IgD-negative memory B cell (primary cell): ENCODE measurements around the gene GNAT2. TPM values are rescaled to one million over a fixed set of nuclear protein-coding genes. Genes with fewer than 3 reads are reported as not detected.
"Not testable (repeated sequence)": the region's sequence is repeated elsewhere in the genome, so short reads cannot be mapped to it uniquely, and the experiment has no call there.

Experiments
- H3K27ac Mint-ChIP-seq, 3 donors: one replicate each; pipeline ENCODE4 v1.8.0; 2020 to 2022; ENCODE audit warnings: mild to moderate bottlenecking in 3 of 3, mixed read lengths in 3 of 3, moderate library complexity in 1 of 3
- H3K27me3 Mint-ChIP-seq: one replicate; pipeline ENCODE4 v1.8.0; 2021; ENCODE audit warnings: mixed read lengths
- H3K36me3 Mint-ChIP-seq: one replicate; pipeline ENCODE4 v1.8.0; 2020; ENCODE audit warnings: mild to moderate bottlenecking, mixed read lengths
- H3K4me1 Mint-ChIP-seq, 3 donors: one replicate each; pipeline ENCODE4 v1.8.0; 2020 to 2022; ENCODE audit warnings: mixed read lengths in 3 of 3, mild to moderate bottlenecking in 1 of 3
- H3K4me3 Mint-ChIP-seq, 4 donors: one replicate each; pipeline ENCODE4 v1.8.0; 2020 to 2022; ENCODE audit warnings: mild to moderate bottlenecking in 4 of 4, mixed read lengths in 4 of 4, moderate library complexity in 3 of 4
- H3K9me3 Mint-ChIP-seq, 3 donors: one replicate each; pipeline ENCODE4 v1.8.0; 2020 to 2021; ENCODE audit warnings: mixed read lengths in 3 of 3, mild to moderate bottlenecking in 1 of 3
- polyA plus RNA-seq: library from polyadenylated mRNA; unstranded; fragments of 300-500 nt; fragmentation: Illumina TruSeq; gene quantifications from one replicate; pipeline ENCODE4 v1.2.3, GENCODE V29; 2021

The GNAT2 gene
- not detected for polyA plus RNA-seq

DNA sequence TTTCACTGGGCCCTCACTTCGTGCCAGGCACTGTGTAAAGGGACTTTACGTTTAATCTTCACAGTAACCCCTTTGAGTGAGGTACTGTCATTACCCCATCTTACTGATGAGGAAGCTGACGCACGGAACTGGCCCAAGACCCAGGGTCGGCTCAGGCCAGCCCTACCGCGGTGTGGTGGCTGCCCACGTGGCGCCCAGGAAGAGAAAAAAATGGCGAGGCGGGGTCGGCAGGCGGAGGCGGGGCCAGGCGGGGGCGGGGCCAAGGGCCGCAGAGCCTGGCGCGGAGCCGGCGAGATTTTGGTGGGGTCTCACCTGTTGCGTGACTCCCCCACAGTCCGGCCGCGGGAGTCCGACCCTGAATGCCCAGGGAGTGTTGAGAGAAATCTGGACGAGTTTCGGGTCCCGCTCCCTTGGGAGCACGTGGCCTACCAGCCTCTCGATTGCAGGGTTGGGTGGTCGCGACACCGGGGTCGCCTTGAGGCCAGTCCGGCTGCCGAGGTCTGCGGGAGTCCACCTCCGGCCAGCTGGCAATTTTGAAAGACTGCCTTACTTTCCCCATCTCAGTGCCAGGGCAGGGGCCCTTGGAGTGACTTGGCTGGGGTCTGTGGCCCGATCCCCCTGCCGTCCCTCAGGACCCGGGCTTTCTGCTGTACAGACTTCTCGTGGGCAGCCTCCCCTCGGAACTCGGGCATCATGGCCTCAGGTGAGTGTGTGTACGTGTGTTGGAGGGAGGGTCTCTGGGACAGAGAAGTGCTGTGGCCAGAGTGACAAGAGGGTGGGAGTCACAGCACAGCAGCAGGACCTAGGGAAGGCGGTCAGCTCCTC is at the start of gene GNAT2, which contains the start of gene AMPD2:
GNAT2 (minus strand) TSS at position 41 of the 825 bp plus-strand sequence. CDS start 6,746 bp downstream, outside the sequence.
AMPD2 (plus strand) TSS at position 262 of the 825 bp plus-strand sequence. CDS start 1,339 bp downstream, outside the sequence.
- Mint-ChIP-seq H3K27me3 (no peaks in the 10 kb centered on the region), H3K4me3 (peak within 1 kb of the TSS; percentile 91 to 99 (median 96)), H3K9me3 (no peaks in the 10 kb centered on the region)

DNA sequence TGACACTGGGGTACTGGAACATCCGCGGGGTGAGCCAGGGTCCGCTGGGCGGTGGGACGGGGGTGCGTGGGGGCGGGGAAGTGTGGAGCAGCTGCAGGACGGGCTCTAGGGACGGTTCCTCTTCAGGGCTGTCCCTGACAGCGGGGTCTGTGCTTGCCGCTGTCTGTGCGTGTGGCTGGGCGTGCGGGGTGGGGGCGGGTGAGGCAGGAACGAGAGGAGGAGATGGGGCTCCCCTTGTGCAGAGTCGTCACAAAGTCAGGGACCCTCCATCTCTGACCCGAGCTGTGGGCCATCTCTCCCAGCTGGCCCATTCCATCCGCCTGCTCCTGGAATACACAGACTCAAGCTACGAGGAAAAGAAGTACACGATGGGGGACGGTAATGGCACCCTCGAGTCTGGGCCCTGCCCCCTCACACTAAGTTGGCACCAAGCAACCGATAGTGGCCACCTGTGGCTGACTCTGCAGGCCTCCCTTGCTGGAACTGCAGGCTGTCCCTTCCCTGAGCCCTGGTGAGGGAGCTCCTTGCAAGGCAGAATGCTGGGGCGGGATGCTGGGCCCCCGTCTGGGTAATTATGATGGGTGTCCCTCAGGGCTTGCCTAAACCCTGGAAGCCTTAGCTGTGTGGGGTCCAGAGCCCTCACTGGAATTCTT is 48.8 kb upstream of the GNAT2 start:
- peaks cover 8% of the 10 kb centered on the region for H3K36me3 Mint-ChIP-seq
- no peaks in the 10 kb centered on the region for H3K9me3 Mint-ChIP-seq
- peak overlapping the region in 1 of 3 donors; percentile 75 for H3K27ac Mint-ChIP-seq
- peak overlapping the region; percentile 42 to 91 (median 82) for H3K4me3 Mint-ChIP-seq
- H3K27me3 Mint-ChIP-seq: no peaks in the 10 kb centered on the region
- peaks cover 0 to 12% (median 8%) of the 10 kb centered on the region in 3 donors for H3K4me1 Mint-ChIP-seq

More for the DNA sequence above, at the start of gene GNAT2, which contains the start of gene AMPD2:
- Mint-ChIP-seq H3K27ac (peak within 1 kb of the TSS; percentile 89 to 94 (median 93)), H3K36me3 (no peaks in the 10 kb centered on the region), H3K4me1 (peaks cover 43 to 48% (median 47%) of the 10 kb centered on the region in 3 donors)

DNA sequence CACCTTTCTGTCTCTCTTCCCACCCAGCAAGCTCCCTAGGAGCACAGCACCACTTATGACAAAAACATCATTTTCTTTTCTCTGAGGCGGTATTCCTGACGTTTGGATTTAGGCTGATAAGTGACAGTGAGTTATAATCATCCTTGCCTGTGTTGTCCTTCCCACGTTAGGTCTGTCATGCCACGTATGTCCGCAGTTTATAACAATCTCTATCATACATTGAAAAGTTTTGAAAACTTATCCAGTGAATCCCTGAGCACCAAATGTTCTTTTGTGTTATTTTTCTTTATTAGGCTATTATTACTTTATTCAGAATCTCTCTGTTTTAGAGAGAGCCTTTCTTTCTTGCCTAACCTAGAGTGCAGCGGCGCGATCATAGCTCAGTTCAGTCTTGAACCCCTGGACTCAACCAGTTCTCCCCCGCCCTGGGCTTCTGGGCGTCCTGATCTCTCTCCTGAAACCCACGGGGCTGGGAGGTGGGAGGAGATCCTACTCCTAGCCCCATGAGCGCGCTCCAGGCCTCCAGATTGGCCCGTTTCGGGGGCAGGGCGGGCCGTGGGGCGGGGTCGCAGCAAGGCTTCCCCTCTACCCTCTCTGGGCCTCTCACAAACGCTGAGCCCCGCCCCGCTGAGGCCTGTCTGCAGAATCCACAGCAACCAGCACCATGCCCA is 48.2 kb upstream of the GNAT2 start, which contains the start of gene GSTM2:
GSTM2 (plus strand) TSS at position 606 of the 671 bp plus-strand sequence; CDS start at position 665, 59 bp downstream.
- peak within 1 kb of the TSS in 1 of 3 donors; percentile 75 for H3K27ac Mint-ChIP-seq
- H3K9me3 Mint-ChIP-seq: no peaks in the 10 kb centered on the region
- H3K27me3 Mint-ChIP-seq: no peaks in the 10 kb centered on the region
- H3K36me3 Mint-ChIP-seq: peaks cover 9% of the 10 kb centered on the region
- peak within 1 kb of the TSS; percentile 42 to 91 (median 82) for H3K4me3 Mint-ChIP-seq
- H3K4me1 Mint-ChIP-seq: peaks cover 0 to 12% (median 8%) of the 10 kb centered on the region in 3 donors

DNA sequence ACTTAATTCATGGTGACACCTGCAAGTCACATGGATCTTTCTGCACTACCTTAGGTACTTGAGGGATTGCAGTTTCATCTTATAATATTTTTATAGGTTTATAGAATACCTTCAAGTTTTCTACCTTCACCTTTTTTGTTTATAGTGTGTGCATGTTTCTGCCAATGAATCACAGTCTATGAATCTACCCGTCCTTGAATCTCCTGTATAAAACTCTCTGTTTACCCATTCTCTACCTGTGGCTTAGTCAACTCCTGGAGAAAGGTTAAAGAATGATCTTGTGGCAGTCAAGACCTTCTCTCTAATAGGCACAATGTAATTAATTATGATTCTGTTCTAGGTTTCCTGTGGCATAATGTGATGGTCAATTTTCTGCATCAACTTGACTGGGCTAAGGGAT is 45.3 kb upstream of the GNAT2 start:
- no peaks in the 10 kb centered on the region for H3K9me3 Mint-ChIP-seq
- H3K4me1 Mint-ChIP-seq: peaks cover 0 to 10% (median 8%) of the 10 kb centered on the region in 3 donors
- H3K36me3 Mint-ChIP-seq: peaks cover 6% of the 10 kb centered on the region
- no peak overlapping the region for H3K27ac Mint-ChIP-seq
- no peaks in the 10 kb centered on the region for H3K27me3 Mint-ChIP-seq
- H3K4me3 Mint-ChIP-seq: no peak overlapping the region

DNA sequence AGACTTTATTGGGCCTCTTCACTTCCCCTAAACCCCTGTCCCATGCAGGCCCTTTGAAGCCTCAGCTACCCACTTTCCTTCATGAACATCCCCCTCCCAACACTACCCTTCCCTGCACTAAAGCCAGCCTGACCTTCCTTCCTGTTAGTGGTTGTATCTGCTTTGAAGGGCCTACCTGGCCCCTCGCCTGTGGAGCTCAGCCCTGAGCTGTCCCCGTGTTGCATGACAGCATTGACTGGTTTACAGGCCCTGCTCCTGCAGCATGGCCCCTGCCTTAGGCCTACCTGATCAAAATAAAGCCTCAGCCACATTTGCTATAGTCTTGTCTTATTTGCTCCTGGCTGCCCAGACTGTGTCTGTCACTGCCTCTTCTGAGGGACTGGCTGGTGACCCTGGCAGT is 42.0 kb upstream of the GNAT2 start:
- Mint-ChIP-seq H3K4me1 (peaks cover 2 to 4% (median 3%) of the 10 kb centered on the region in 3 donors), H3K9me3 (no peaks in the 10 kb centered on the region), H3K27ac (no peak overlapping the region), H3K27me3 (no peaks in the 10 kb centered on the region), H3K4me3 (no peak overlapping the region), H3K36me3 (peaks cover 2% of the 10 kb centered on the region)

DNA sequence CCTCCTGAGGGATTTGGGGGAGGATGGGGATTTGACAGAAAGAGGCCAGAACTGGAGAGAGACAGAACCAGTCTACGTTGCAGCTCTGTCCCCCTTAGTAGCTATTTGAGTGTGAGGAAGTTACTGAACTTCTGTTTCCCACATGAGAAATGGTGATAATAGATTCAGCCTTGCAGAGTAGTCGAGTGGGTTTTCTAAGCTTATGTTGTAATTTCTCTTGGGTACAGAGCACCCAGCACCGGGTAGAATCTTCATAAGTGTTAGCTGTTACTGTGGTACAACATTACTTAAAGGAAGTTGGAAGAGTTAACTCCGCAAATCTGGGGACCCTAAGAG is 41.2 kb upstream of the GNAT2 start:
- not testable (repeated sequence) for H3K36me3 Mint-ChIP-seq, H3K27me3 Mint-ChIP-seq, H3K27ac Mint-ChIP-seq, H3K4me1 Mint-ChIP-seq, H3K4me3 Mint-ChIP-seq, H3K9me3 Mint-ChIP-seq

DNA sequence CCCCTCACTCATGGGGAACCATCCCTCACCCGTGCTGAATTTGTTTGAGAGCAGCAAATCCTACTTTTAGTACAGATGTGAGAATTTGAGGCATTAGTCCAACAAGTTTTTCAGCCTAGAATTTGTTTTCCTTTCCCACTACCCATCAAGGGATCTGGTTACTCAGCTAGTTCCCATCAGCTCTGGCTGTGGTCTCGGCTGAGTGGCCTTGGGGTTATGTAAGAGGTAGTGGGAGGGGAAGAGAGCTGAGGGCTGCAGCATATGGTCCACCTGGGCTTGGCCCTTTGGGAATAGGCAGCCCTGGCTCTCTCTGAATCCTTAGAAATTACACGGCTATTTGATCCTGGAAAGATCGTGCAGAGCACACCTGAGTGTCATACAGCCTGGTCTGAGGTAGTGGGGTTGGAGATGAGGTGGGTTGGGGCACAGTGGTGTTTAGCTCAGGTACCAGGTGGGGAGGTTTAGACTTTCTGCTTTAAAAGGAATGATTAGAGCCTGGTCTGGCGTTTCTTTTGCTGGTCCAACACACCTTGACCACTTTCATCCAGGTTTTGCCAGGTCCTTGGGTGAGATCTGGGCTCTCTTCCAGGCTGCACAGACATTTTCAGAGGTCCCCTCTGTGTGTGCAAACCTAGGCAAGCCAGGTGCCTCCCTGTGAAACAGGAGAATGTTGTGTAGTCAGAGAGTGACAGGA is 40.7 kb upstream of the GNAT2 start:
- no peaks in the 10 kb centered on the region for H3K27me3 Mint-ChIP-seq
- H3K4me3 Mint-ChIP-seq: peak overlapping the region in 1 of 4 donors; percentile 58
- peaks cover 2% of the 10 kb centered on the region for H3K36me3 Mint-ChIP-seq
- H3K27ac Mint-ChIP-seq: no peak overlapping the region
- H3K9me3 Mint-ChIP-seq: no peaks in the 10 kb centered on the region
- peaks cover 7 to 13% (median 9%) of the 10 kb centered on the region in 3 donors for H3K4me1 Mint-ChIP-seq

DNA sequence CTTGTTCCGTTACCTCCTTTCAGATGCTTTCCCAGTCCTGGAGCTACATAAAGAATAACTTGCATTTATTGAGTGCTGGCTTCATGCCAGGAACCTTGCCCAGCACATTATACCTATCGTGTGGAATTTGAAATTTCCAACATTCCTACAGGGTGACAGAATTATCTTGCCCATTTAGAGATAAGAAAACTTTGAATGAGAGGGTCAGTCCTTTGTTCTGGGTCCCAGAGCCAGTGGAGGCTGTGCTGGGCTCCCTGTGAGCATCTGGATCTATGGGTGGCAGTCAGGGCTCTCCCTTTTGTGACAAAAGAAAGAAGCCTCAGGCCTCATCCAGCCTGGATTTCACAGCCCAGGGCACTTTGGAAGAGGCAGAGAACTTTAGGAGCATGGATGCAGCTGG is 39.7 kb upstream of the GNAT2 start:
- Mint-ChIP-seq H3K27me3 (peaks cover 3% of the 10 kb centered on the region), H3K9me3 (no peaks in the 10 kb centered on the region), H3K4me1 (peaks cover 7 to 18% (median 16%) of the 10 kb centered on the region in 3 donors), H3K36me3 (peaks cover 2% of the 10 kb centered on the region), H3K4me3 (peak overlapping the region in 1 of 4 donors; percentile 58), H3K27ac (no peak overlapping the region)

DNA sequence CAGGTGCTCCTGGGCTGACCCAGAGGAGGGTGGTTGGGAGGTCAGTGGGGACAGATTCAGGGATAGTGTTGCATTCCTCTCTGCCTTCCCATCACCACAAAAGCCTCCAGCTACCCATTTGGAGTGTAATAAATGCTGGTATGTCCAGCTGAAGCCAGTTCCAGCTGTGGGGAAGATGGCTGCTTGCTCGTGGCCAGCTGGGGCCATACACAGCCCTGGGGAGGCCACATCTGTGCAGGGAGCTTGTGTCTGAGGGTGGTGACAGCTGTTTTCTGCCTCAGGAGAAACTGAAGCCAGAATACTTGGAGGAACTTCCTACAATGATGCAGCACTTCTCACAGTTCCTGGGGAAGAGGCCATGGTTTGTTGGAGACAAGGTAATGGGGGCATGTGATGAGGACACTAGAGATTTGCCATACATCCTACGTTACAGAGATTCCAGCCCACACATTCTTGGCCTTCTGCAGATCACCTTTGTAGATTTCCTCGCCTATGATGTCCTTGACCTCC is 39.2 kb upstream of the GNAT2 start:
- peaks cover 5% of the 10 kb centered on the region for H3K27me3 Mint-ChIP-seq
- peak overlapping the region in 1 of 3 donors; percentile 67 for H3K27ac Mint-ChIP-seq
- H3K4me3 Mint-ChIP-seq: peak overlapping the region in 3 of 4 donors; percentile 41 to 89 (median 45)
- H3K36me3 Mint-ChIP-seq: peaks cover 2% of the 10 kb centered on the region
- no peaks in the 10 kb centered on the region for H3K9me3 Mint-ChIP-seq
- H3K4me1 Mint-ChIP-seq: peaks cover 7 to 18% (median 16%) of the 10 kb centered on the region in 3 donors

DNA sequence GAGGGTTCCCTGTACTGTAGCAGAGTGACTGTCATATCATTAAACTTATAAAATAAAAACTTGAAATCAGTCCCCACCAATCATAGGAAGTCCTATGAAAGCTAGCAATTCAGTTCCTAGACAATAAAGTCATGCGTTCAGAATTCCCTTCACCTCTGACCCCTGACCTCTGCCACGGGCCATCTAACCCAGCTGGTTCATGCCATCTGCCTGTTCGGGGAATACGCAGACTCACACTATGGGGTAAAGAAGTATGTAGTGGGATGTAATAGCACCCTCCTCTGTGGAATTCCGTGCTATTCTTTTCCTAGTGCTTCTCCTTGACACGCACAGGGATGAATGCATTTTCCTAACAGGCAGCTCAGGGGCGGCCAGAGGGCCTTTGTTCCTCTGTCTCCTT is 38.6 kb upstream of the GNAT2 start:
- Mint-ChIP-seq H3K4me1 (peaks cover 7 to 18% (median 18%) of the 10 kb centered on the region in 3 donors), H3K36me3 (peaks cover 2% of the 10 kb centered on the region), H3K27ac (no peak overlapping the region), H3K9me3 (no peaks in the 10 kb centered on the region), H3K27me3 (peaks cover 6% of the 10 kb centered on the region), H3K4me3 (peak overlapping the region in 2 of 4 donors; percentile 33 to 89)

DNA sequence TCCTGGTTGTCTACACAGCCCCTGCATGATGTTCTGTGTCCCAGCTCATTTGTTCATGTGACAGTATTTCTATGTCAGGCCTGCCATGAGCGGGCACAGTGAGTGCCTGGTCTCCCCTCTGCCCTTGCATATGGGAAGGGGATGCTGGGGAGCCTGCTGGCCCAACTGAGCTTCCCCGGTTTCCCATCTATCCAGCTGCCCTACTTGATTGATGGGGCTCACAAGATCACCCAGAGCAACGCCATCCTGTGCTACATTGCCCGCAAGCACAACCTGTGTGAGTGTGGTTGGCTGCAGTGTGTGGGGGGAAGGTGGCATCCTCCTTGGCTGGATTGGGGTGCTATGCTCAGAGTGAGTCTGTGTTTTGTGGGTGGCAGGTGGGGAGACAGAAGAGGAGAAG is 38.0 kb upstream of the GNAT2 start:
- peaks cover 7 to 18% (median 18%) of the 10 kb centered on the region in 3 donors for H3K4me1 Mint-ChIP-seq
- peak overlapping the region in 3 of 4 donors; percentile 77 to 95 (median 89) for H3K4me3 Mint-ChIP-seq
- H3K27ac Mint-ChIP-seq: peak overlapping the region in 1 of 3 donors; percentile 62
- H3K27me3 Mint-ChIP-seq: peaks cover 6% of the 10 kb centered on the region
- H3K36me3 Mint-ChIP-seq: peaks cover 1% of the 10 kb centered on the region
- no peaks in the 10 kb centered on the region for H3K9me3 Mint-ChIP-seq

DNA sequence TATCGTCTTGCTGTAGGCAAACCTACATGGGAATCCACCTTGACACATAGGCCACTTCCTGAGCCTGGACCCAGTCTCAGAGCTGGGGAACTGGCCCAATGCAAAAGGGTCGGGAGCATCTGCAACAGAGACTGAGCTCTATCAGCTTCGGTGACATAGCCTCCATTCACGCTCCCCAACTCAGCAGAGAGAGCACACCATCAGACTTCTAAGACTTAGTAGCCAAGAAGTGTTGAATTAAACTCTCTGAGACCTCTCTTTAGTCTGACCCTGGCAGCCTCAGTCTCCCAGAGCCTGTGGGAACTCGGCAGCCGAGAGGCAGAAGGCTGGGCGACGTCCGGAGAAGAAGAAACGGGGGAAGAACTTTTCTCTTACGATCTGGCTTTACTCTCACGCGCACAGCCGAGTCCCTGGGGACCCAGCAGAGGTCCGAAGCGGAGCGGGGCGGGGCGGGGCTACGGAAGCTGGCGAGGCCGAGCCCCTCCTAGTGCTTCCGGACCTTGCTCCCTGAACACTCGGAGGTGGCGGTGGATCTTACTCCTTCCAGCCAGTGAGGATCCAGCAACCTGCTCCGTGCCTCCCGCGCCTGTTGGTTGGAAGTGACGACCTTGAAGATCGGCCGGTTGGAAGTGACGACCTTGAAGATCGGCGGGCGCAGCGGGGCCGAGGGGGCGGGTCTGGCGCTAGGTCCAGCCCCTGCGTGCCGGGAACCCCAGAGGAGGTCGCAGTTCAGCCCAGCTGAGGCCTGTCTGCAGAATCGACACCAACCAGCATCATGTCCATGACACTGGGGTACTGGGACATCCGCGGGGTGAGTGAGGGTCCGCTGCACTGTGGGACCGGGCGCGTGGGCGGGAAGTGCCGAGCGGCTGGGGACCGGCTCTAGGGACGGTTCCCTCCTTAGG is 36.5 kb upstream of the GNAT2 start, which contains the start of gene GSTM4:
GSTM4 (plus strand) TSS at position 485 of the 905 bp plus-strand sequence; CDS start at position 776, 291 bp downstream.
- no peaks in the 10 kb centered on the region for H3K9me3 Mint-ChIP-seq
- H3K27ac Mint-ChIP-seq: peak within 1 kb of the TSS; percentile 71 to 96 (median 89)

DNA sequence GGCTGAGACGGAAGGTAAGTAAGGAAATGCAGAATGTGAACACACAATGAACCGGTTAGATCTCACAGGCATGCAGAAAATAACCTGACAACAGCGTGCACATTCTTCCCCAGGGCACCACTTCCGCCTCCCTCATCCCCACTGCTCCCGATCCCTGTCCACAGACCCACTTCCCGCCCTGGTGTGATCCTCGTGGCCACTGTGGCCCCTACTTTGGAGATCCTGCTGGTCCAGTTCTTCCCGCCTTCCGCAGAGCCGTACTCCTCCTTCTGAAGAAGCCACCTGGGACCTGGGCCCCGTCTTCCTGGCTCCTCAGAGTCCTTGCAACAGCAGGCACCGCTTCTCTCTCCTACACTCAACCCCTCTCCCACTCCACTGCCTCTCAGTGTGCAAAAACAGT is 35.1 kb upstream of the GNAT2 start:
- peak overlapping the region in 2 of 3 donors; percentile 71 to 89 for H3K27ac Mint-ChIP-seq
- peak overlapping the region in 2 of 4 donors; percentile 91 to 95 for H3K4me3 Mint-ChIP-seq
- H3K4me1 Mint-ChIP-seq: peaks cover 7 to 19% (median 18%) of the 10 kb centered on the region in 3 donors

More for the DNA sequence above, 36.5 kb upstream of the GNAT2 start, which contains the start of gene GSTM4:
- peaks cover 7 to 18% (median 18%) of the 10 kb centered on the region in 3 donors for H3K4me1 Mint-ChIP-seq
- H3K27me3 Mint-ChIP-seq: peaks cover 6% of the 10 kb centered on the region
- H3K4me3 Mint-ChIP-seq: peak within 1 kb of the TSS; percentile 89 to 97 (median 93)
- peaks cover 1% of the 10 kb centered on the region for H3K36me3 Mint-ChIP-seq

More for the DNA sequence above, 35.1 kb upstream of the GNAT2 start:
- Mint-ChIP-seq H3K9me3 (no peaks in the 10 kb centered on the region), H3K27me3 (peaks cover 9% of the 10 kb centered on the region), H3K36me3 (peaks cover 1% of the 10 kb centered on the region)
